Measurements from ENCODE around the gene CHST11. TPM values are rescaled to one million over a fixed set of nuclear protein-coding genes. Genes with fewer than 3 reads are reported as not detected.

CHST11 gene
- total RNA-seq, 4 donors from 2014 or later, result 2.1 to 7.3 (median 4.9) TPM

GRCh38 chr12:104793968-104794367, 337.2 kb downstream of the CHST11 start:
- H3K4me3 ChIP-seq (ENCODE audit: low read depth, poor library complexity, severe bottlenecking), result no peak overlapping the region
- TF ChIP-seq, protein P1, sequence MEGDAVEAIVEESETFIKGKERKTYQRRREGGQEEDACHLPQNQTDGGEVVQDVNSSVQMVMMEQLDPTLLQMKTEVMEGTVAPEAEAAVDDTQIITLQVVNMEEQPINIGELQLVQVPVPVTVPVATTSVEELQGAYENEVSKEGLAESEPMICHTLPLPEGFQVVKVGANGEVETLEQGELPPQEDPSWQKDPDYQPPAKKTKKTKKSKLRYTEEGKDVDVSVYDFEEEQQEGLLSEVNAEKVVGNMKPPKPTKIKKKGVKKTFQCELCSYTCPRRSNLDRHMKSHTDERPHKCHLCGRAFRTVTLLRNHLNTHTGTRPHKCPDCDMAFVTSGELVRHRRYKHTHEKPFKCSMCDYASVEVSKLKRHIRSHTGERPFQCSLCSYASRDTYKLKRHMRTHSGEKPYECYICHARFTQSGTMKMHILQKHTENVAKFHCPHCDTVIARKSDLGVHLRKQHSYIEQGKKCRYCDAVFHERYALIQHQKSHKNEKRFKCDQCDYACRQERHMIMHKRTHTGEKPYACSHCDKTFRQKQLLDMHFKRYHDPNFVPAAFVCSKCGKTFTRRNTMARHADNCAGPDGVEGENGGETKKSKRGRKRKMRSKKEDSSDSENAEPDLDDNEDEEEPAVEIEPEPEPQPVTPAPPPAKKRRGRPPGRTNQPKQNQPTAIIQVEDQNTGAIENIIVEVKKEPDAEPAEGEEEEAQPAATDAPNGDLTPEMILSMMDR (IDR thresholded peaks at IDR 0.05), result no peak
- TF ChIP-seq POLR2A (IDR thresholded peaks at IDR 0.05), result no peak
- 89 to 94% methylated on average over 1 of the region's 1 CpG for WGBS, 2 donors
- intact Hi-C loops (cut with DNase I; ENCODE audit: low total_unique reads), result no loop called here
- no peak for DNase-seq (ENCODE audit: low spot score in 2 of 2)

GRCh38 chr12:104796475-104796862, 339.7 kb downstream of the CHST11 start:
- TF ChIP-seq, protein P1 (IDR thresholded peaks at IDR 0.05), result no peak
- TF ChIP-seq POLR2A (IDR thresholded peaks at IDR 0.05), result no peak
- DNase-seq (ENCODE audit: low spot score in 2 of 2), result no peak
- H3K4me3 ChIP-seq (ENCODE audit: low read depth, poor library complexity, severe bottlenecking), result no peak overlapping the region
- intact Hi-C loops (cut with DNase I; ENCODE audit: low total_unique reads), result no loop called here

GRCh38 chr12:104799458-104799857, 342.7 kb downstream of the CHST11 start:
- WGBS, 2 donors, result 98 to 100% methylated on average over 1 of the region's 1 CpG
- DNase-seq (ENCODE audit: low spot score in 2 of 2), result no peak
- H3K4me3 ChIP-seq (ENCODE audit: low read depth, poor library complexity, severe bottlenecking), result no peak overlapping the region
- TF ChIP-seq POLR2A (IDR thresholded peaks at IDR 0.05), result no peak
- TF ChIP-seq, protein P1 (IDR thresholded peaks at IDR 0.05), result no peak
- intact Hi-C loops (cut with DNase I; ENCODE audit: low total_unique reads), result no loop called here

DNA sequence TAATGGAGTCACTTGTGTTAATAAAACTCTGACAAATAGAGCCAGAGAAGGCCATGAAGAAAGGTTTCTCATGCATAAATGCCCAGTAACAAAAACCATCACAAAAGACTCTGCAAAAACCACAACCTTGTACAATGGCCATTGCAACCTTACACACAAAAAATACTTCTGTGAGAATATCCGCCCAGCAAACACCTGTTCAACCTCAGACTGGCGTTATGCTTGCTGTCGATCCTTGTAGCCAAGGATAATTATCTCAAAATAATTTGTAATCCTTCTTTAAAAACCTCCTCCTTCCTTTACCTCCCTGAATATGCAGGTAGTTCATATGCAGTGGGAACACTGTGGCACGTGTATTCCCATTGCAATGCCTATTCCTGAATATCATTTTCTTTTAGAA, 344.3 kb downstream of the CHST11 start:
- TF ChIP-seq POLR2A (IDR thresholded peaks at IDR 0.05), result no peak
- TF ChIP-seq, protein P1 (IDR thresholded peaks at IDR 0.05), result no peak
- 78 to 85% methylated on average over 4 of the region's 4 CpGs for WGBS, 2 donors
- no peak overlapping the region for H3K4me3 ChIP-seq (ENCODE audit: low read depth, poor library complexity, severe bottlenecking)
- intact Hi-C loops (cut with DNase I; ENCODE audit: low total_unique reads), result no loop called here
- no peak for DNase-seq (ENCODE audit: low spot score in 2 of 2)

- intact Hi-C loops (cut with DNase I; ENCODE audit: low total_unique reads), result no loop called here
- TF ChIP-seq, protein P1 (IDR thresholded peaks at IDR 0.05), result no peak
- no peak for DNase-seq (ENCODE audit: low spot score in 2 of 2)
- H3K4me3 ChIP-seq (ENCODE audit: low read depth, poor library complexity, severe bottlenecking), result no peak overlapping the region
Observed at GRCh38 chr12:104801427-104801826, 344.7 kb downstream of the CHST11 start.

GRCh38 chr12:104802208-104802607, 345.5 kb downstream of the CHST11 start:
- no peak for DNase-seq (ENCODE audit: low spot score in 2 of 2)
- intact Hi-C loops (cut with DNase I; ENCODE audit: low total_unique reads), result no loop called here
- H3K4me3 ChIP-seq (ENCODE audit: low read depth, poor library complexity, severe bottlenecking), result no peak overlapping the region
- 69 to 70% methylated on average over 3 of the region's 3 CpGs for WGBS, 2 donors
- no peak for TF ChIP-seq POLR2A (IDR thresholded peaks at IDR 0.05)
- TF ChIP-seq, protein P1 (IDR thresholded peaks at IDR 0.05), result no peak
